Measurements from ENCODE around the gene REEP3.

DNA sequence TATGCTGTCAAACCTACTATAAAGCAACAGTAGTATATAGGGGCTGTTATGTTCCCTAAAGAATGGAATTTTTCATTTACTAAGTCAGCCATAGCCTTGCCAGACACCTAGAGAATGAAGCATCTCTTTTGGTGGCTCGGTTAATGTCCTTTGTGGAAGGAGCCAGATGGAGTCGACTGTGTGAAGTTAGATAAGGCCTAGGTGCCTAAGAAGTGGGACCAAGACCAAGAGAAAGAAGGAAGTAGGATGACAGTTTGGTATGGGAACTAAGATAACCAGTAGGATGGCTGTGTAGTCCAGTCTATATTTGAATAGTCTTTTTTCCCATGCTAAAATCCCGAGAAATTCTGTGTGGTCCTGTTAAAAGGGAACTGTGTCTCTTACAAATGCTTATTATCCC is 62.2 kb downstream of the REEP3 start:
- TF ChIP-seq, protein P1, sequence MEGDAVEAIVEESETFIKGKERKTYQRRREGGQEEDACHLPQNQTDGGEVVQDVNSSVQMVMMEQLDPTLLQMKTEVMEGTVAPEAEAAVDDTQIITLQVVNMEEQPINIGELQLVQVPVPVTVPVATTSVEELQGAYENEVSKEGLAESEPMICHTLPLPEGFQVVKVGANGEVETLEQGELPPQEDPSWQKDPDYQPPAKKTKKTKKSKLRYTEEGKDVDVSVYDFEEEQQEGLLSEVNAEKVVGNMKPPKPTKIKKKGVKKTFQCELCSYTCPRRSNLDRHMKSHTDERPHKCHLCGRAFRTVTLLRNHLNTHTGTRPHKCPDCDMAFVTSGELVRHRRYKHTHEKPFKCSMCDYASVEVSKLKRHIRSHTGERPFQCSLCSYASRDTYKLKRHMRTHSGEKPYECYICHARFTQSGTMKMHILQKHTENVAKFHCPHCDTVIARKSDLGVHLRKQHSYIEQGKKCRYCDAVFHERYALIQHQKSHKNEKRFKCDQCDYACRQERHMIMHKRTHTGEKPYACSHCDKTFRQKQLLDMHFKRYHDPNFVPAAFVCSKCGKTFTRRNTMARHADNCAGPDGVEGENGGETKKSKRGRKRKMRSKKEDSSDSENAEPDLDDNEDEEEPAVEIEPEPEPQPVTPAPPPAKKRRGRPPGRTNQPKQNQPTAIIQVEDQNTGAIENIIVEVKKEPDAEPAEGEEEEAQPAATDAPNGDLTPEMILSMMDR (IDR thresholded peaks at IDR 0.05) = no peak
- no peak for TF ChIP-seq EZH2 (IDR thresholded peaks at IDR 0.05; ENCODE audit: borderline replicate concordance, insufficient read depth, low read depth, low read length, poor library complexity, severe bottlenecking)

Data from B cell (primary cell).